PC-9 (cell line): ENCODE measurements around the gene SOD2.

ENCODE experiments used
- CTCF ChIP-seq: fragments of 200-600 bp; sonication (generic); conservative IDR thresholded peaks from 2 replicates; pipeline ENCODE4 v1.6.1; 2017; ENCODE audit warnings: mixed run types, antibody characterized with exemption, mild to moderate bottlenecking, moderate library complexity
- EZH2 ChIP-seq: fragments of 200-600 bp; sonication (generic); IDR thresholded peaks from 2 replicates; pipeline ENCODE4 v1.8.0; 2017; ENCODE audit warnings: antibody characterized with exemption, low read depth

GRCh38 chr6:159684013-159684304 lies 9.1 kb downstream of the SOD2 start:
- TF ChIP-seq CTCF (no peak), EZH2 (no peak)
